Measurements from ENCODE around the gene LRP1.

LRP1 gene

DNA sequence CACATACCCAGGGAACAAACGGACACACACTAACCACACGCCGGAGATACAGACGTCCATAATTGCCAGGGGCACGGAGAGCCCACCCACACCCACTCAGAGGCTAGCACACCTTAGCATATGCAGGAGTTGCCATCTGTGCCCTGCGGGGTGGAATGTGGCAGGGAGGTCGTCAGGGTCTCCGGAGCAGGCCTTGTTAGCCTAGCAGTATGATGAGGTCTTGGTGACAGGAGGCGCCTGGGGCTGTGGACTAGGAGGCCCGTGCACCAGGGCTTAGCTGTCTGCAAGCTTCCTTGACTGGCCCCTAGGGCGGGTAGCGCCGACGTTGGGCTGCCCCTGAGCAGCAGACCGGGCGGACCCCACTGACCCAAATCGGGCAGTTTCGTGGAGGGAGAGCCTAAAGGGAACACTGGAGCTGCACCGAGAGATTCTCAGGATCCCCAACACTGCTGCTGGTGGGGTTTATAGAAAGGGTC lies 112.7 kb downstream of the LRP1 start:
- no peak for DNase-seq

DNA sequence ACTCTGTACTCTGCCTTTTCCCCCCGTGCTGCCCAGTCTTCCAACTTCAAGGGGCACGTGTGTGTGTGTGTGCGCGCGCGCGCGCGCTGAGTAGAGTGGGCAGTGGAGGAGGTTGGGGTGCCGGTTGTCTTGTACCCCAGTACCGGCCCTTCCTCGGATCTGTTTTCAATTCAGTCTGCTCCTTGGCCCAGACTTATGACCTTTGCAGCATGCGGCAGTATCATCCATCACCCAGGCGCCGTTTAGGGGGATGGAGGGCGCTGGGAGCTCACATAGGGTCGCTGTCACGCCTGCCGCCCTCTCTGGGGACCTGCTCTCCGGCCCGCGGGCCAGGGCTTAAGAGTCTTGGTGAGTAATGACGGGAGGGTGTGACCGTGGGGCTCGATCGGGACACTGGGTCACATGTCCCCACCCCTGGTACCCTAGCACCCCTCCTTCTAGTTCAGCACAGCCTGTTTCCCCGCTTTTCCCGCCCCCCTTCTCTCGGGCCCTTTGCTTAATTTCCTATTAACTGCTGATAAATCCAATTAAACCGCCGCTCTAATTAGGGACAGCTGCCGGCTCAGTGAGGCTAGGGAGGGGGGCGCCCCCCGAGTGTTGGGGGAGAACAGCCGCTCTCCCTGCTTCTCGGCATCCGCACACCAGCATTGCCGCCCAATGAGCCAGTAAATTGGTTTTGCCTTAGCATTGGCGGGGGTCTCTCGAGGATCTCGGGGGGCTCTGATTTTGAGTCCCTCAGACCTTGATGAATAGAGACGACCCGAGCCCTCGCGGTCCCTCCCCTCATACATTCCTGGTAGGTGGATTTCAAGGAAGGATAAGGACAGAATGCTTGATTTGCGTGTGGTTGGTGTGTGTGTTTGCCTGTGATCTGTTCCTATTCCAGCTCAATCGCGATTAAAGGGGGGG lies 113.4 kb downstream of the LRP1 start:
- DNase-seq, result no peak

DNA sequence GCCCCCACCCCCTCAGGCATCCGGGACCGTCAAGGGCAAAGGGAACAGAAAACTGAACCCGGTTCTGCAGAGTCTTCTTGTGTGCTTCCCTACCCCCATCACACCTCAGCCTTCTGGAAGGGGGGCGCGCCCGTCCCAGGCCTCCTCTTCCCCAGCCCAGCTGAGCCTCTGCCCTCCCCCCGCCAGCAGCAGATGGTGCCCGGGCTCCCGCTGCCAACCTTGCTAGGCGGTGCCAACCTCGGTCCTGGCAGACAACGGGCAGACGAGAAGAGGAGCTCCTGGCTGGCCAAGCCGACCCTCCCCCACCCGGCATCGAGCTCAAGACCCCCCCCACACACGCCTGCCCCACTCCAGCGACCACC lies 114.0 kb downstream of the LRP1 start:
- DNase-seq, result no peak

DNA sequence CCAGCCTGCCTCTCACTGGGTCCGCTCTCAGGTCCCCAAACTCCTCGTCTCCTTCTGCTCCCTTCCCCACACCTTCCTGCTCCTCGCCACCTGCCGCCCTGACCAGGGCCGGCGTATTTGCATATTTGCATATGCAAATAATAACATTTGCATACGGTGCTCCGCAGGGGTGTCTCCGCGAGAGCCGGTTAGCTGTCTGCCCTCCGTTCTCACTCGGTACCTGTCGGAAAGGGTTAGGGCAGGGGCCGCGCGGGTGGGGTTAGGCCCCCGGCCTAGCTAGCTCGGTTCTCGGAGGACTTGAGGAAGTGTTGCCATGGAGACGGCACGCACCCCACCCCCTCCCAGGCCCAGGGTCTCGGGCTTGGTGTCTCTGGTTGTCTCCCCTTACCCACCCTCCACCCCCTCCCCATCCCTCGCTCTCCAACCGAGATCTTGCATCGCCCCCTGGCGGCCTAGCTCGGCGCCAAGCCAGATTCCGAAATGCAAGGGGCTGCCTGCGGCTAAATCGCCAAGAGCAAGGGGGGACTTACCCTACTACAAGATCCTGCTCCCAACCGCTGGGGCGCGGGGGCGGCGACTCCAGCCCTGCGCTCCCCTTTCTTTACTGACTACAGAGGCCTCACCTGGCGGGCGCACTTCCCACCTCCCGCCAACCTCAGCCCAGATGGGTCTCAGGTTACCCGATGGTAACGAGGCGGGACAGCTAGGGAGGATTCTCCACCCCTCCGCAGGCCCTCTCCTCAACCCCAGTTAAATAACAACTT lies 114.6 kb downstream of the LRP1 start:
- peak; percentile 65 for DNase-seq

DNA sequence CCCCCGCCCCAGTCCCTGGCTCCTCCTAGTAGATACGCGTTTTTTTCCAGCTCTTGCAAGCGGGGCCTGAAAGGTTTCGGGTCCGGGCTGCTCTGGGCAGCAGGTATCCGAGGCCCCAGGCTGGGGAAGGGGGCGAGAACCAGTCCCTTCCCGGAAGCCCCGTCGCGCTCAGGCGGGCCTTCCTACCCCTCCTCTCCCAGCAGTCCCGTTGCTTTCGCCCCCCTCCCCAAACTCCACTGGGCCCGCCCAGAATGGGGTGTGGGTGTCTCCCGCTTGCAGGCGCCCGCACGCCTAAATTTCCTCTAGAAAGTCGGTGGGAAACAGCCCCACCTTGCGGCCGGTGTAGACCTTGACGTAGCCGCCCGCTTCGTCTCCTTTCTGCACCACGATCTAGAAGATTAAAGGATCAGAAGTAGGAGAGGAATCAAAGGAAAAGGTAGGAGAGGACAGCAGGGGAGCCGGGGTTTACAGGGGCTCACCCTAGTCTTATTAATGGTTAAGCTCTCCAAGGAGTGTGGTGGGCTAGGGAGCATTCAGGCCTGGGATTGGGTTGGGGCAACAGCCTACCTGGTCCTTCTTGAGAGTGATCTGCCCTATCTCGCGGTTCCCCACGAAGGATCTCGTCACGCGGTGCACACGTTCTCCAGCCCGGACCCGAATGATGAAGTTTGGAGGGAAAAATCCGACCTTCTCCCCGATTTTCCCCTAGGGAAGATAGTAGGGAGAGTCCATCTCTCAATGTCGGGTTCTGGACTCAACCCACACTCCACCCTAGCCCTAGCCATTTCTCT lies 115.4 kb downstream of the LRP1 start:
- DNase-seq, result peak; percentile 81

DNA sequence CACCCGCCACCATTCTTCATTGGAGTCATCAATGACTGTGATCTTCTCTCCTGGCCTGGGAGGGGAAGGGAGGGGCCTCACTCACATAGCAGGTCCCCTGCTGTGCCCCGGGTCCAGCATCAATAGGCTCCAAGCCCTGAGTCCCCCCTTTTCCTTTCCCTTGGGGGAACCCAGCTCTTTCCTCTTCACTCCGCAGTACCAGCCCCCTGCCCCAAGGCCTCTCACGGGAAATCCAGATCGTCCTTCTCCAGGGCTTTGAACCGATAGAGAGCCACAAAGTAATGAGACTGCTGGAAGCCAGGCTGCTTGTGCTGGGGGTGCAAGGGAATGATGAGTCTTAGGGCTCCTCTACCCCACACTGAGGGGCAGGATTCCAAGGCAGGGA lies 116.0 kb downstream of the LRP1 start:
- no peak for DNase-seq

DNA sequence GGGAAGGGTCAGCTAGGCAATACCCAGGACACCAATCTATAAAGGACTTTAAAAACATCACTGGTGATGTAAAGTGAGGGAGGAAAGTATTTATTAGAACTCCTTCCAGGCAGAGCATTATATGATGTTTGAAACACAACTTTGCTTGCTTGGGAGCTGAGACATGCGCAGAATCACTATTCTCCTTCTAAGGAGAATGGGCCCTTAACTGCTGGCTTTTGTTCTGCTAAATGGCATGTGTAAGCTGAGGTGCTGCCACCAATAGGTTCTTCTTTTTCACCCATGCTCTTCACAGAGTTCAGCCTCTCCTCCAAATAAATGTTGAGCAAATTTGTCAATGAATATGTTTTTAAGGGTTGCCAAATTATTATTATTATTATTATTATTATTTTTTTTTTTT lies 118.8 kb downstream of the LRP1 start:
- DNase-seq, result no peak

DNA sequence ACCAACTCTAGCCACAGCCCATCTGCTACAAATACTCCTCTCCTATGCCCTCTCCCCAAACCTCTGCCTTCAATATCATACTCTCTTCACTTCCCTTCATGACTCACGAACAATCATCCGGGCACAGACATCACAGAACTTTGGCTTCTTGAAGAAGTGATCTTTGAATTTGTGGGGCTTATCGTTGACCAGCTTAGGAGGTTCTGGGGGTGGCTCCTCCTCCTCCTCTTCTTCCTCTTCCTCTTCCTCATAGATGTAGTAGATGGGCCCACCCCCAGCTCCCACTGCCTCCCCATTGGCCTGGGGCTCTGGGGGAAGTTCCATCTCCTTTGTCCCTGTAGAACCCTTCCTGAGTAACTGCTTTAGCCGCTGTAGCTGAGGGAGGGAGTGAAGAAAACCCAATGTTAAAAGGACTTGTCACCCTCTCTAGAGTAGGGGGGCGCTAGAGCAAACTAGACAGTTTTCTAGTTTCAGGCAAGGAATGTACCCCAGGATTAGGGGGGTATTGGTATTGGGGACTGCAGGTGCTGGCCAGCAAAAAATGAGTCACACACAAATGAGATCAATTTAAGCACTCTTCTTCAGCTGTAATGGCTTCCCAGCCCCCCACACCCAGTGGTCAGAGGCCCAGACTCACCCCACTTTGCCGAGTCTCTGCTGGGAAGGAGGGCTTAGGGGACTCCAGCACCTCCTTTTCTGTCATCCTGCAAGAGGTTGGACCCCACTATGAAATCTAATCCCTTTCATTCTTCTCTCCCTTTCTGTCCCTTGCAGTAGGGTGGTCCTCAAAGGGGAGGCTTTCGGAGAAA lies 120.9 kb downstream of the LRP1 start:
- no peak for DNase-seq

DNA sequence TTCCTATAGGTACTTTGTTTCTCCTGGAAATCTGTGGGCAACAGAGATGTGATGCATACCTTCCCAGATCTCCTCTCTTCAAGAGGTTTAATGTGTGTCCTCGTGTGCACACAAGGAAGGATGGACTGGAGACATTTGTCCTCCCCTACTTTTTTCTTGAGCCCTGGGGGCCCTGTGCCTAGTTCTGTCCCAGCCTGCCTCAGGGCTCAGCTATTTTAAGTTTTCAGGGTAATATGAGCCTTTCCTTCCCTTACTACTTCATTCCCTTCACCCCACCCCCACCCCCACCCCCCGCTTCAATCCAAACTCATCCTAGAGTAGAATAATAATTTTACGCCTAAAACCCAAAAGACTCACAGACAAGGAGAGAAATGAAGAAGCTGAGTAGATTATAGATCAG lies 122.3 kb downstream of the LRP1 start:
- no peak for DNase-seq

DNA sequence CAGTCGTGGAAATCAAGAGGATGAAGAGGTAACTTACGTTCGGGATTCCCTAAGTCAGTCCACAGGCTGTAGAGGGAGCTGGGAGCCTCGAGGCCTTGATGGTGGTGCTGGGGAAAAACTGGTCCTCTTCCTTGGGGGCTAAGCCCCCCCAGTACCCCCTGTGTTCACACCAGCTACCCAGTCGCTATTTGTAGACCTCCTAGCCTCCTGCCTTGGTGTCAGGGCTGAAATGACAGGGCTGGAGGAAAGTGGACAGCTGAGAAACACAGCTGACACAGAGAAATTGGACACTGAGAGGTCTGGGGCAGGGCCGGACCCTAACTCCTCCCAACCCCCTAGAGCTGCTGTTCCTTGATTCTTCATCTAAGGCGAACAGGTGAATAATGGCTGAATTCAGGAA lies 122.7 kb downstream of the LRP1 start, which contains the start of gene STAC3:
STAC3 (minus strand) TSS at position 232 of the 400 bp plus-strand sequence. CDS start 1,551 bp downstream, outside the sequence.
- no peak for DNase-seq

DNA sequence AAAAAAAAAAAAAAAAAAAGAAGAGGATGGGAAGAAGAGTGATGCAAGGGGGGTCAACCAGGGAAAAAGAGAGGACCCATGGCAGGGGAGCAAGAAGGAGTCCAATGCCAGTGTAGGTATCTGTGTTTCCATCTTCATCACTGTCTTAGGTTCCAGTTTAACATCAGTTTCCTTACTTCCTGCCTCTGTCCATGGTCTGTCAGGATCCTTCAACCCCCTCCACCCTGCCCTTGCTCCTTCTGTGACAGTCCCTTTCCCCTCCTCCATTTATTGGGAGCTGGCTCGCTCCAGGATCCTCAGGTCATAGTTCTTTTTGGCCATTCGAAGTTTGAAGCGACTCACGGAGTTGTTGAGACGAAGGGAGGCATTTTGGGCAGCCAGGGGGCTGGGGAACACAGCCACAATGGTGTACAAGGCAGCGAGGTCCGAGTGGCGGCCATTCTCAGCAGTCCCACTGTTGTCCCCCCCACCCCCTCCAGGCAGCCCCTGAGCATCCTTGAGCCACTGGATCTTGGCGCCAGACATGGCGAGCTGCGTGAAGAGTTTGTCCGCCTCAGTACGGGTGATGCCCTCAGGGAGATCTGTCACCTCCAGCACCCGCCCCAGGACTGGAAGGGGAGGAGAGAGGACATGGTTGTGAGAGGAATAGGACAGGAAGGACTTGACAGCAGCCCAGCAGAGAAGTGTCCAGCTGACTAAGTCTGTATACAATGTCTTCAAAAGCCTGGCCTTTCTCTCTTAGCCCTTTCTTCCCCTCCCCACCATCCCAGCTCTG lies 126.4 kb downstream of the LRP1 start:
- no peak for DNase-seq

DNA sequence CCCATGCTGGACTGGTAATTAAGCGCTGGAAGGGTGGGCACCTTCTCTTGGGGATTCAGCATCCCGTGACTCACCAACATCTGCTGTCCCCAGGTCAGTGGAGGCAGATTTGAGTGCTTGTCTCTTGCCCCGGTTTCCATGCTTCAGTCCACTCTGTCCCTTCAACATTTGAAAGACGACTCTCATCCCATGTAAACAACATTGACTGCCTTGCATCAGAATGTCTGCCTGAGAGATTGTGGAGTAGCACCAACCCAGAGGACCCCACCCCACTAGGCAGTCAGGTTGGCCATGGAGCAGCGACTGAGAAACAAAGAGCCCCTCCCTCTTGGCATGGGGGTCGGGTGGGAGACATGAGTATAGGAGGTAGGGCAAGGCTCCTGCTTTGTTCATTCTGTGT lies 127.6 kb downstream of the LRP1 start:
- DNase-seq, result no peak

DNA sequence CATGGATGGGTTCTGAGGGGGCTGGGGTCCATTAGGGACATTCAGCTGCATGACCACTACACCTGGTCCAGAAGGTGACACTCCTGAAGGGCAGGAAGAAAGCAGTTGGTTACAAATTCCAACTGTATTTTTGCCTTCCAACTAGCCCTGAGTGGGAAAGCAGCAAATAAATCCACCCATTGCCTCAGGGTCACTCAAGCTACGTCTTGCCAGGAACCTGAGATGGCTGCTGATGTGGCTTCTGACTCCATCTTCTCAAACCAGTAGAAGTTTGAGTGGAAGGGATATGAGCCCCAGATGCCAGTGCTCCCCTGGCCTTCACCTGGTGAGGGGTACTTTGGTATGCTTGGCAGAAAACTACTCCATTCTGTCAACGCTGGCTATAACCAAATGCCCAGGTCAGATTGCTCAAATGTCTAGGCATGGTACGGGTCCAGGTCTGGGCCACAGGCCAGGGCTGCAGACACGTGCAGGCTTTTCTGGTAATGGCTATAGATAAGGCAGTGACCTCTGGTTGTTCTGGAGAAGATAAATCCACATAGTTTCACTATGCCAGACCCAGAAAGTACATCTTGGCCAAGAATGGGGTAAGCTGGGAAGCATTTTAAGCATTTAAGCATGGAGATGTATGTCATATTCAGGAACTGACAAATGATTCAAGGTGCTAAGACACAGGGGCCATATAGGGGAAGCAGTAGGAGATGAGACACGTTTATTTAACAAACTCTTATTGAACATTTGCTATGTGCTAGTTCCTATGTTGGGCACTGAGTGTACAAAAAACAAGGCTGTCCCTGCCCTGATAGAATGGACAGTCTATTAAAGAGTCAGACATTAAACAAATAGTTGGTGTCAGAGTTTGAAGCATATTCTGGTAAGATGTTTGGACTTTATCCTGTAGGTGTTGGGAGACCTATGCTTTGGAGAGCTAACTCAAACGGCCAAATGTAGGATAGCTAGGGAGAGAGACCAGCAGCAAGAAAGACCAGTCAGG lies 131.0 kb downstream of the LRP1 start:
- DNase-seq, result no peak

DNA sequence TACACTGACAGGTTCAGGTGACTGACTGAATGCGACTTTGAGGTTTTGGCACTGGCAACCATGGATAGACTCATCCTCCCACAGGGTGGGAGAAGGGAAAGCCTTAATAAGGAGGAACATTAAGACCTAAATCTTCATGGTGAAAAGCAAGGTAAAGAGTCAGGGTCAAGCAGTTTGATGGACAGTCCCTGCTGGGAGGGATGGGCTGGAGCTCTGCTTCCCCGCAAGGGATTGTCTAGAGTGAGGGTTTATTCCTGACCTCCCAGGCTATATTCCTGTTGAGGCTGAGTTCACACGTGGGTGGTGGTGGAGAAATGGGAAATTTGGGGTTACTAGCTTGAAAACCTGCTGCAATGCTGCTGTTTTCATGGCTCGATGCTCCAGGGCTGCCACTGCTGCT lies 132.1 kb downstream of the LRP1 start:
- no peak for DNase-seq

DNA sequence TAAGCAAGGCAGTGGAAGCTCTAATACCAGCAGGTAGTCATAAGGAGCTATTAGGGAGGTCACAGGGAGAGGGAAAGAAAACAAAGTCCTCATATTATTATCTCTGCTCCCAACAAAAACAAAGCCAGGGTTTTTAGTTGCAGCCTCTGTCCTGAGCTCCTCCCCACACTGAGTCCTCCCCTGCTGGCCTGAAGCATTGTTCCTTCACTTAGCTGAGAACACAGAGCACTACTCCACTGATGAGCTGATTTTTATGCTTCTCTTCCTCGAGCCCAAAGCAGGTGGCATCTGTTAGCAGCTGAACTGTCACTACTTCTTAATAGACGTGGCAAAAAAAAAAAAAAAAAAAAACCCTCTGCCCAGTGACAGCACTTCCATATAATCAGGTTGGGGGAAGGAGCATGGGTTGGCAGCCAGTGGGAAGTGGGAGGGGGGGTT lies 133.2 kb downstream of the LRP1 start:
- DNase-seq, result no peak

DNA sequence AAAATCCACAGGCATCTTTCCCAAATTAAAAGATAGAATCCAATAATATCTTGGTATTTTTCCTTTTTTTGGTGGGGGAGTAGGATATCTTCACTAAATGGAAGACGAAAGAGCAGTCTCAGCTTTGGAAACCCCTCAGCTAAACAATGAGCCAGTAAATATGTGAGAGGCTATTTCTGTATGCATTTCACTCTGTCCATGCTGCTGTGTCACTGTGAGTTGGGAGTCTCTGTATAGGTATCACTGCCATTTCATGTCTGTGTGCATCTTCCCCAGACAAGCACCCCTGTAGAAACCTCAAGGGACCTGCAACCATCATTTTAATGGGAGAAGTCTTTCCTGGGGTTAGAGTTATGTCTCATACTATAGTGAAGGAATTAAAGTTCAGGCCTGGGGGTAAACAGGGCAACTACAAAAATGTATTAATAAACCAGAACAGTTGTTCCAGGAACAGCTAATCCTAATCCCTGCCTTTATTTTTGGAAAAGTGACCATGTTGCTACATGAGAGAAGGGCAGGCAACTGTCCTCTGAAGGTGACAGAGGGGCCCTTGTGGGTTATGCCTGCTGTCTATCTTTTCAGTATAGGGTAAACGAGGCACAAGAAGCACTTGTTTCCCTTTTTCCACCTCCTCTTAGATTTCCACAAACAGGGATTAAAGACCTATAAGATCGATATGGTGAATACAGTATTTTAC lies 134.0 kb downstream of the LRP1 start:
- DNase-seq, result no peak
